ENCODE results near the gene TRMT61A. TPM values are rescaled to one million over a fixed set of nuclear protein-coding genes. Genes with fewer than 3 reads are reported as not detected.

TRMT61A gene
- total and polyA plus RNA-seq, 2 of the 4 experiments (the other 2 are of a cell fraction) = 5.7 to 16.2 TPM

- Histone ChIP-seq H3K4me3 (ENCODE audit: insufficient read depth, low read depth, low read length) (no peak overlapping the region), H3K4me2 (ENCODE audit: low read depth, low read length) (no peak overlapping the region), H2AFZ (replicated peaks; ENCODE audit: low read length, poor library complexity) (no peak overlapping the region), H4K20me1 (ENCODE audit: insufficient read depth, low read length) (peaks cover 26% of the 10 kb centered on the region), H3K79me1 (ENCODE audit: low read depth in 1 of 2, low read length in 2 of 2) (peaks cover 0 to 44% of the 10 kb centered on the region in 2 experiments; a peak in 3 of 4 replicates), H4K91ac (ENCODE audit: insufficient read depth, low read depth, low read length) (no peak overlapping the region), H3K14ac (replicated peaks; ENCODE audit: low read depth, low read length) (no peak overlapping the region), H3K9me1 (ENCODE audit: insufficient read depth, low read length) (peaks cover 13% of the 10 kb centered on the region), H3K4ac (ENCODE audit: low read depth, low read length) (no peak overlapping the region), H2AK9ac (replicated peaks; ENCODE audit: low read depth, low read length, poor library complexity) (no peak overlapping the region), H2BK120ac (ENCODE audit: low read depth, low read length) (no peak overlapping the region), H4K8ac (ENCODE audit: low read depth in 2 of 2, low read length in 2 of 2) (no peak overlapping the region), H3K18ac (ENCODE audit: low read depth, low read length) (no peak overlapping the region), H3K36me3 (ENCODE audit: control insufficient read depth, insufficient read depth, low read length) (peaks cover 12% of the 10 kb centered on the region; the same call in 1 of the 2 replicates), H3K27me3 (ENCODE audit: control insufficient read depth, insufficient read depth, low read length) (no peaks in the 10 kb centered on the region), H4K5ac (ENCODE audit: low read depth, low read length) (no peak overlapping the region), H2BK5ac (ENCODE audit: low read depth, low read length, poor library complexity, severe bottlenecking) (no peak overlapping the region), H3K23ac (ENCODE audit: low read depth, low read length) (no peak overlapping the region), H3K27ac (ENCODE audit: insufficient read depth, low read length) (no peak overlapping the region), H3K9ac (ENCODE audit: low read depth, low read length) (no peak overlapping the region), H2BK20ac (ENCODE audit: low read depth, low read length) (no peak overlapping the region), H3K9me3 (ENCODE audit: control insufficient read depth, insufficient read depth, low read length) (no peaks in the 10 kb centered on the region), H2BK15ac (ENCODE audit: low read depth, low read length) (no peak overlapping the region), H3K56ac (ENCODE audit: extremely low read depth, insufficient read depth, low read length) (no peak overlapping the region), H2AK5ac (ENCODE audit: low read depth, low read length) (no peak overlapping the region), H3K4me1 (ENCODE audit: control insufficient read depth, insufficient read depth, low read length) (peaks cover 13% of the 10 kb centered on the region)
- ChIA-PET CTCF (no interaction called here), POLR2A (ENCODE audit: unreplicated experiment) (no interaction called here)
- DNase-seq (no peak), ATAC-seq (ENCODE audit: low read depth) (no peak)
- no peak for TF ChIP-seq POLR2A (IDR thresholded peaks at IDR 0.05; ENCODE audit: low read depth, low read length)
- no peak for TF ChIP-seq RCOR1 (IDR thresholded peaks at IDR 0.05; ENCODE audit: insufficient replicate concordance, low read length)
- TF ChIP-seq SMC3 (IDR thresholded peaks at IDR 0.05; ENCODE audit: low read depth, low read length) = no peak
- TF ChIP-seq CTCF (conservative IDR thresholded peaks at IDR 0.05; ENCODE audit: low read depth, low read length) = no peak
- no peak for TF ChIP-seq FOS (IDR thresholded peaks at IDR 0.05; ENCODE audit: low read depth, low read length)
- 94% methylated on average over 13 of the region's 32 CpGs; no CpG with 5 or more reads in 1 of the 2 experiments for WGBS, 2 experiments (ENCODE audit: extremely low coverage in 2 of 2, insufficient read length in 1 of 2)
- intact Hi-C loops (cut with micrococcal nuclease) (no loop called here), in situ Hi-C loops (cut with MboI; ENCODE audit: low sequenced_read_pairs) (no loop called here), dilution Hi-C loops (cut with HindIII; ENCODE audit: low sequenced_read_pairs, unreplicated experiment) (no loop called here)
- BruUV-seq (replicated peaks) = no TSS peak
Observed at GRCh38 chr14:103532216-103533136, 3.5 kb downstream of the TRMT61A start.
